Lower leg skin (tissue), 4 donors: ENCODE results near the gene BGN. TPM values are rescaled to one million over a fixed set of nuclear protein-coding genes. Genes with fewer than 3 reads are reported as not detected.

Experiments
- DNase-seq, 2 donors: peaks; one replicate each; pipeline ENCODE4 v3.0.0-alpha.2; 2019; ENCODE audit warnings: low spot score in 2 of 2
- H3K4me3 ChIP-seq: fragments of 200-600 bp; sonication (generic); 2 replicates; pipeline ENCODE4 v1.5.1; 2017; ENCODE audit warnings: mild to moderate bottlenecking, low read depth; ENCODE audit not compliant: poor library complexity, severe bottlenecking
- CTCF ChIP-seq, 3 donors: fragments of 450-650 bp; IDR thresholded peaks; one replicate each; pipeline ENCODE4 v1.5.1; 2016; ENCODE audit warnings: antibody characterized with exemption in 3 of 3, mild to moderate bottlenecking in 3 of 3, moderate library complexity in 2 of 3
- POLR2A ChIP-seq, 2 donors: fragments of 450-650 bp; IDR thresholded peaks; one replicate each; pipeline ENCODE4 v1.6.1; 2016 to 2017; ENCODE audit warnings: antibody characterized with exemption in 2 of 2, mild to moderate bottlenecking in 1 of 2, moderate library complexity in 1 of 2
- WGBS, 2 donors: methylation state at CpG; one replicate each; pipeline ENCODE4 v1.1.5; 2018; 5-methylcytosine and 5-hydroxymethylcytosine counted together
- intact Hi-C: fragments of 100-400 bp; cut with DNase I; formaldehyde crosslinking; loops from one replicate; pipeline ENCODE4 v1.15.0; 2023; ENCODE audit warnings: low total_unique reads
- total RNA-seq, 4 donors: library from RNA; depleted of rRNA; stranded (reverse); fragments of >200 nt; gene quantifications; one replicate each; pipeline ENCODE4 v1.1.0, GENCODE V29; 2016

BGN gene
- total RNA-seq, 4 donors from 2014 or later: 18.1 to 34.2 (median 22.8) TPM

GRCh38 chrX:153475271-153475670 is 19.5 kb upstream of the BGN start:
- 54 to 63% methylated on average over 7 of the region's 7 CpGs for WGBS, 2 donors
- intact Hi-C loops: no loop called here
- TF ChIP-seq CTCF (IDR thresholded peaks at IDR 0.05) (no peak), POLR2A (IDR thresholded peaks at IDR 0.05) (no peak)
- H3K4me3 ChIP-seq: no peak overlapping the region
- DNase-seq: no peak

- no peak overlapping the region for H3K4me3 ChIP-seq
- WGBS, 2 donors: 66 to 74% methylated on average over 8 to 10 of the region's 11 CpGs
- TF ChIP-seq CTCF (IDR thresholded peaks at IDR 0.05): no peak
- TF ChIP-seq POLR2A (IDR thresholded peaks at IDR 0.05): no peak
- intact Hi-C loops: no loop called here
- DNase-seq: no peak
These were observed 19.0 kb upstream of the BGN start for GRCh38 chrX:153475751-153476281.

GRCh38 chrX:153476666-153477363 is 18.0 kb upstream of the BGN start:
- WGBS, 2 donors: 40 to 53% methylated on average over 2 to 15 of the region's 16 CpGs
- DNase-seq: no peak
- intact Hi-C loops: no loop called here
- TF ChIP-seq CTCF (IDR thresholded peaks at IDR 0.05) (no peak), POLR2A (IDR thresholded peaks at IDR 0.05) (no peak)
- H3K4me3 ChIP-seq: no peak overlapping the region

DNA sequence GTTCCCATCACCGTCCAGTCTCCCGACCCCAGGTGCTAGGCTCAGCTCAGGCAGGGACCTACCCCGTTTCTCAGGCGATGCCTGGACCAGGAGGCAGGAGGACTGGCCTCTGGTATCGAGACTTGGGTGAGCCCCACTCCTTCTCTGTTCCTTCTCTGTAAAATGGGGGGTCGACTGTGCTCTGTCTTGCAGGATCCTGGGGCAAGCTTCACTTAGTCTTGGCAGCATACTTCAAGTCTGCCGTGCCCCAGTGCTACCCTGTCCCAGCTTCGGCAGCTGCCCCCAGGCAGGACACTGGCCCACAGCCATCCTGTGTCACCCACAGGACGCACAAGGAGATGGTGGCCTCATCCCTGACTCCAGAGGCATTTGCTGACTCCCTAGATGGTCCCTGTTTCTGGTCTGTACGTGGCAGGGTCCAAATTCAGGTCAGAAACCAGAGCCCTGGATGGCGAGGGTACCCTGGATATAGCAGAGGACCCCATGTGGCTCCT is 17.4 kb upstream of the BGN start:
- no peak for DNase-seq
- no peak for TF ChIP-seq CTCF (IDR thresholded peaks at IDR 0.05)
- TF ChIP-seq POLR2A (IDR thresholded peaks at IDR 0.05): no peak
- intact Hi-C loops: no loop called here
- 34 to 67% methylated on average over 4 to 8 of the region's 11 CpGs for WGBS, 2 donors
- H3K4me3 ChIP-seq: no peak overlapping the region

GRCh38 chrX:153477901-153478300 is 16.9 kb upstream of the BGN start:
- H3K4me3 ChIP-seq: no peak overlapping the region
- no peak for DNase-seq
- intact Hi-C loops: no loop called here
- TF ChIP-seq CTCF (IDR thresholded peaks at IDR 0.05) (no peak), POLR2A (IDR thresholded peaks at IDR 0.05) (no peak)
- 47 to 72% methylated on average over 5 to 9 of the region's 9 CpGs for WGBS, 2 donors
